GM12875 (cell line): Measurements from ENCODE around the gene AIF1L.

Experiments used
- H3K4me3 ChIP-seq: one replicate; pipeline ENCODE4 v1.5.1; 2011; ENCODE audit warnings: low read depth, low read length, control low read depth
- CTCF ChIP-seq: IDR thresholded peaks from 2 replicates; pipeline ENCODE4 v1.5.1; 2011; ENCODE audit warnings: low read depth, mild to moderate bottlenecking, control low read depth, inconsistent platforms, low read length, moderate library complexity, borderline replicate concordance; ENCODE audit not compliant: insufficient read depth

Gene AIF1L

GRCh38 chr9:131078427-131079366, 17.6 kb upstream of the AIF1L start:
- no peak overlapping the region for H3K4me3 ChIP-seq
- TF ChIP-seq CTCF = no peak

- H3K4me3 ChIP-seq = no peak overlapping the region
- TF ChIP-seq CTCF = no peak
These were observed 15.7 kb upstream of the AIF1L start for GRCh38 chr9:131080589-131080988.

- TF ChIP-seq CTCF = no peak
- H3K4me3 ChIP-seq = no peak overlapping the region
These were observed 14.5 kb upstream of the AIF1L start for GRCh38 chr9:131081868-131082267.

- no peak overlapping the region for H3K4me3 ChIP-seq
- no peak for TF ChIP-seq CTCF
These were observed 13.4 kb upstream of the AIF1L start for GRCh38 chr9:131082774-131083512.

GRCh38 chr9:131084661-131085369, 11.5 kb upstream of the AIF1L start:
- TF ChIP-seq CTCF = no peak
- no peak overlapping the region for H3K4me3 ChIP-seq

GRCh38 chr9:131085370-131086122, 10.8 kb upstream of the AIF1L start:
- H3K4me3 ChIP-seq = no peak overlapping the region
- no peak for TF ChIP-seq CTCF
